SU-DHL-6 (cell line): ENCODE data around the gene IL36RN.

ENCODE experiments used
- EZH2phosphoT487 ChIP-seq: fragments of 200-600 bp; sonication (generic), shearing (Covaris generic); conservative IDR thresholded peaks from 2 replicates; pipeline ENCODE4 v1.6.1; 2018; ENCODE audit warnings: mild to moderate bottlenecking, antibody characterized with exemption, low read length, moderate library complexity, mixed read lengths
- TF ChIP-seq, protein P1 (sequence below): fragments of 200-600 bp; sonication (generic); IDR thresholded peaks from one replicate; pipeline ENCODE4 v1.5.1; 2017; ENCODE audit warnings: antibody characterized with exemption, mild to moderate bottlenecking, low read length, moderate library complexity; ENCODE audit not compliant: insufficient read depth, poor library complexity, severe bottlenecking

DNA sequence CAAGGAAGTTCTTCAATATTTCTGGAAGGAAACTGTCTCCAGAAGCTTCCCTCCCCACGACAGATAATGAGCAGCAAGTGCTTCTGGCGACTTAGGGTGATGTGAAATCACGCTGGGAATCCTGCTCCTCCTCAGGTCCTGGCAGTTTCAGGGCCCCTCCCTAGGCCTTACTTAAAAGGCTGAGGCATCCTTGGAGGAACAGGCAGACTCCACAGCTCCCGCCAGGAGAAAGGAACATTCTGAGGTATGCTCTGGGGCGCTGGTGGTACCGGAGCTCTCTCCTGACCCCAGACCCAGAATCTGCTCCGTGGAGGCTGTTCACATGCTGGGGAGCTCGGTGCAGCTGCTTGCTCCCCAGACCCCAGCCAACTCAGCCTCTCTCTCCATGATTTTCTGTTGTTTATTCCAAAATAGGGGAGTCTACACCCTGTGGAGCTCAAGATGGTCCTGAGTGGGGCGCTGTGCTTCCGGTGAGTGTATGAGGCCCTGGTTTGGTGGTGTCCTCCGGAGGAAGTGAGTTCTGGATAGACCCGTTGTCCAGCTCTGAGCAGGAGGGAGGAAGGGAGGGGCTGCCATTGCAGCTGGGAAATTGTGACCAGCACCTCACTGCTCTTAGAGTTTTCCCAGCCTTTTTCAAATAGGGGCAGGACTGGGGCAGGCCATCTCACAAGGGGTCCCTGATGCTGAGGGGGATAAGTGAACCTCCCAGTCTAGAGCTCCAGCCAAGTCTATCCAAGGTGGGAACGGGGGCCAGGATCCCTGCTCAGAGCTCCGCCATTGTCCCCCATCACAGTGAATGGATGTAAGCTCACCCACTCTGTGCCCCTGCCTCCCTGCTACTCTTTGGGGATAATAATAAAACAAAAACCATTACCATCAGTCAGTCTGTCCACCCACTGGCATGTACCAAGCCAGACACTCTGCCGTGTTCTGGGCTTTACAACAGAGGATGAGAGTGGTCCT is at the start of gene IL36RN:
- TF ChIP-seq, protein P1, sequence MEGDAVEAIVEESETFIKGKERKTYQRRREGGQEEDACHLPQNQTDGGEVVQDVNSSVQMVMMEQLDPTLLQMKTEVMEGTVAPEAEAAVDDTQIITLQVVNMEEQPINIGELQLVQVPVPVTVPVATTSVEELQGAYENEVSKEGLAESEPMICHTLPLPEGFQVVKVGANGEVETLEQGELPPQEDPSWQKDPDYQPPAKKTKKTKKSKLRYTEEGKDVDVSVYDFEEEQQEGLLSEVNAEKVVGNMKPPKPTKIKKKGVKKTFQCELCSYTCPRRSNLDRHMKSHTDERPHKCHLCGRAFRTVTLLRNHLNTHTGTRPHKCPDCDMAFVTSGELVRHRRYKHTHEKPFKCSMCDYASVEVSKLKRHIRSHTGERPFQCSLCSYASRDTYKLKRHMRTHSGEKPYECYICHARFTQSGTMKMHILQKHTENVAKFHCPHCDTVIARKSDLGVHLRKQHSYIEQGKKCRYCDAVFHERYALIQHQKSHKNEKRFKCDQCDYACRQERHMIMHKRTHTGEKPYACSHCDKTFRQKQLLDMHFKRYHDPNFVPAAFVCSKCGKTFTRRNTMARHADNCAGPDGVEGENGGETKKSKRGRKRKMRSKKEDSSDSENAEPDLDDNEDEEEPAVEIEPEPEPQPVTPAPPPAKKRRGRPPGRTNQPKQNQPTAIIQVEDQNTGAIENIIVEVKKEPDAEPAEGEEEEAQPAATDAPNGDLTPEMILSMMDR: no peak
- no peak for TF ChIP-seq EZH2phosphoT487
